Neural cell (in vitro differentiated cells): ENCODE results near the gene TSPO2. TPM values are rescaled to one million over a fixed set of nuclear protein-coding genes. Genes with fewer than 3 reads are reported as not detected.

Source experiments
- H2AFZ ChIP-seq: fragments of 200-600, 300-800 bp; sonication (generic), shearing (Covaris generic); 2 replicates; pipeline ENCODE4 v1.6.0; 2014; ENCODE audit warnings: low read depth, mild to moderate bottlenecking, antibody characterized with exemption, low read length, moderate library complexity
- H3F3A ChIP-seq: fragments of 200-600 bp; shearing (Covaris generic); 2 replicates; pipeline ENCODE4 v1.6.1; 2016; ENCODE audit warnings: mild to moderate bottlenecking, moderate library complexity, mixed read lengths, antibody characterized with exemption, low read length; ENCODE audit not compliant: insufficient read depth, poor library complexity, severe bottlenecking
- H3K27ac ChIP-seq: fragments of 200-600, 300-800 bp; sonication (generic), shearing (Covaris generic); 2 replicates; pipeline ENCODE4 v1.5.1; 2014; ENCODE audit warnings: mild to moderate bottlenecking, low read length, moderate library complexity
- H3K27me3 ChIP-seq: fragments of 300-800, 200-600 bp; sonication (generic), shearing (Covaris generic); 2 replicates; pipeline ENCODE4 v1.6.0; 2014; ENCODE audit warnings: mild to moderate bottlenecking, low read depth, low read length, moderate library complexity; ENCODE audit not compliant: insufficient read depth
- H3K36me3 ChIP-seq: fragments of 300-800, 200-600 bp; sonication (generic), shearing (Covaris generic); 2 replicates; pipeline ENCODE4 v1.5.1; 2014; ENCODE audit warnings: mild to moderate bottlenecking, antibody characterized with exemption, low read length, moderate library complexity; ENCODE audit not compliant: insufficient read depth
- H3K4me2 ChIP-seq: fragments of 300-800, 200-600 bp; sonication (generic), shearing (Covaris generic); 2 replicates; pipeline ENCODE4 v1.6.0; 2014; ENCODE audit warnings: mild to moderate bottlenecking, low read length
- H3K4me3 ChIP-seq: fragments of 300-800, 200-600 bp; sonication (generic), shearing (Covaris generic); 2 replicates; pipeline ENCODE4 v1.5.1; 2014; ENCODE audit warnings: mild to moderate bottlenecking, low read length, moderate library complexity
- H3K79me2 ChIP-seq: fragments of 200-600 bp; shearing (Covaris generic); replicated peaks from 2 replicates; pipeline ENCODE4 v1.6.0; 2014; ENCODE audit warnings: mild to moderate bottlenecking, low read length, moderate library complexity; ENCODE audit not compliant: insufficient read depth
- H3K9ac ChIP-seq: fragments of 300-800, 200-600 bp; sonication (generic), shearing (Covaris generic); 2 replicates; pipeline ENCODE4 v1.6.1; 2016; ENCODE audit warnings: mild to moderate bottlenecking, low read length, mixed read lengths
- H3K9me2 ChIP-seq: fragments of 200-600 bp; shearing (Covaris generic); 2 replicates; pipeline ENCODE4 v1.6.1; 2016; ENCODE audit warnings: mild to moderate bottlenecking, low read length, mixed read lengths; ENCODE audit not compliant: insufficient read depth
- H3K9me3 ChIP-seq: fragments of 200-600, 300-800 bp; sonication (generic), shearing (Covaris generic); 2 replicates; pipeline ENCODE4 v1.6.1; 2016; ENCODE audit warnings: mild to moderate bottlenecking, mixed run types, low read length, moderate library complexity, mixed read lengths
- H4K20me1 ChIP-seq: fragments of 200-600 bp; shearing (Covaris generic); 2 replicates; pipeline ENCODE4 v1.6.1; 2016; ENCODE audit warnings: mild to moderate bottlenecking, mixed run types; ENCODE audit not compliant: insufficient read depth
- CTCF ChIP-seq: fragments of 450-650 bp; IDR thresholded peaks from 2 replicates; pipeline ENCODE4 v1.5.1; 2014; ENCODE audit warnings: antibody characterized with exemption, mild to moderate bottlenecking, moderate library complexity; ENCODE audit not compliant: poor library complexity, severe bottlenecking
- EP300 ChIP-seq: fragments of 450-650 bp; conservative IDR thresholded peaks from 2 replicates; pipeline ENCODE4 v1.6.1; 2014; ENCODE audit warnings: antibody characterized with exemption, mild to moderate bottlenecking, moderate library complexity; ENCODE audit not compliant: poor library complexity, severe bottlenecking
- EZH2 ChIP-seq: fragments of 200-600, 300-800 bp; shearing (Covaris generic), sonication (generic); IDR thresholded peaks from 2 replicates; pipeline ENCODE4 v1.6.1; 2014; ENCODE audit warnings: antibody characterized with exemption, low read length, borderline replicate concordance, mild to moderate bottlenecking; ENCODE audit not compliant: insufficient read depth, poor library complexity, severe bottlenecking
- MXI1 ChIP-seq: fragments of 450-650 bp; conservative IDR thresholded peaks from 2 replicates; pipeline ENCODE4 v1.6.1; 2014; ENCODE audit warnings: antibody characterized with exemption, mild to moderate bottlenecking; ENCODE audit not compliant: poor library complexity, severe bottlenecking
- POLR2AphosphoS5 ChIP-seq: IDR thresholded peaks from 2 replicates; pipeline ENCODE4 v1.6.1; 2012
- RAD21 ChIP-seq: fragments of 450-650 bp; conservative IDR thresholded peaks from 2 replicates; pipeline ENCODE4 v1.6.1; 2014; ENCODE audit warnings: antibody characterized with exemption, mild to moderate bottlenecking, moderate library complexity
- REST ChIP-seq: IDR thresholded peaks from 2 replicates; pipeline ENCODE4 v1.6.1; 2012; ENCODE audit warnings: borderline replicate concordance
- SMC3 ChIP-seq: fragments of 450-650 bp; conservative IDR thresholded peaks from 2 replicates; pipeline ENCODE4 v1.6.1; 2014; ENCODE audit warnings: antibody characterized with exemption, mild to moderate bottlenecking, moderate library complexity; ENCODE audit not compliant: poor library complexity
- TAF1 ChIP-seq: IDR thresholded peaks from 2 replicates; pipeline ENCODE4 v1.6.1; 2012; ENCODE audit warnings: low read depth
- polyA plus RNA-seq: library from polyadenylated mRNA; depleted of rRNA; stranded (reverse); fragments of >200 nt; gene quantifications from 2 replicates; pipeline ENCODE4 v1.2.3, GENCODE V29; 2014

The TSPO2 gene
- polyA plus RNA-seq, 1 donor from 2014 or later = not detected

GRCh38 chr6:41071501-41071922, 29.2 kb downstream of the TSPO2 start:
- no peaks in the 10 kb centered on the region for H3K27me3 ChIP-seq
- H3K9me2 ChIP-seq = no peaks in the 10 kb centered on the region
- H4K20me1 ChIP-seq = no peaks in the 10 kb centered on the region
- peak overlapping the region; percentile 95 for H3K27ac ChIP-seq
- no peak overlapping the region for H2AFZ ChIP-seq
- H3F3A ChIP-seq = peaks cover 4% of the 10 kb centered on the region
- no peak for TF ChIP-seq CTCF
- no peak for TF ChIP-seq EZH2
- no peak for TF ChIP-seq POLR2AphosphoS5
- no peak for TF ChIP-seq EP300
- no peak for TF ChIP-seq RAD21
- TF ChIP-seq SMC3 = no peak
- no peak for TF ChIP-seq TAF1
- no peak for TF ChIP-seq MXI1
- H3K9me3 ChIP-seq = no peaks in the 10 kb centered on the region
- peak overlapping the region; percentile 89 for H3K4me3 ChIP-seq
- H3K36me3 ChIP-seq = no peaks in the 10 kb centered on the region
- peak overlapping the region; percentile 76 for H3K9ac ChIP-seq
- H3K79me2 ChIP-seq = peaks cover 27% of the 10 kb centered on the region
- peak overlapping the region; percentile 50 for H3K4me2 ChIP-seq

- Histone ChIP-seq H3K9ac (peak within 1 kb of the TSS; percentile 98), H2AFZ (peak within 1 kb of the TSS; percentile 73), H3K27ac (peak within 1 kb of the TSS; percentile 95), H3F3A (peaks cover 4% of the 10 kb centered on the region), H3K79me2 (peaks cover 33% of the 10 kb centered on the region), H3K4me3 (peak within 1 kb of the TSS; percentile 89), H3K4me2 (peak within 1 kb of the TSS; percentile 50), H3K9me2 (no peaks in the 10 kb centered on the region), H4K20me1 (no peaks in the 10 kb centered on the region), H3K36me3 (no peaks in the 10 kb centered on the region), H3K27me3 (no peaks in the 10 kb centered on the region), H3K9me3 (no peaks in the 10 kb centered on the region)
- peak; percentile 31 for TF ChIP-seq EP300
- TF ChIP-seq RAD21 = peak; percentile 57
- TF ChIP-seq POLR2AphosphoS5 = peak; percentile 58
- peak; percentile 60 for TF ChIP-seq CTCF
- peak; percentile 62 for TF ChIP-seq SMC3
- no peak for TF ChIP-seq TAF1
- no peak for TF ChIP-seq EZH2
- peak; percentile 81 for TF ChIP-seq MXI1
- TF ChIP-seq REST = peak; percentile 52
Observed at GRCh38 chr6:41071923-41072835, 29.9 kb downstream of the TSPO2 start, which contains the start of gene OARD1. TSS of gene OARD1 (minus strand) at chr6:41072356. CDS start at chr6:41071634, 722 bp downstream.
